NCI-H446 (cell line): ENCODE measurements around the gene FBLIM1.
"Not testable (repeated sequence)": the region's sequence is repeated elsewhere in the genome, so short reads cannot be mapped to it uniquely, and the experiment has no call there.

Experiments
- DNase-seq, 2 experiments: peaks; one replicate each; lab custom pipeline; 2025; lab: John Stamatoyannopoulos, UW

FBLIM1 gene

DNA sequence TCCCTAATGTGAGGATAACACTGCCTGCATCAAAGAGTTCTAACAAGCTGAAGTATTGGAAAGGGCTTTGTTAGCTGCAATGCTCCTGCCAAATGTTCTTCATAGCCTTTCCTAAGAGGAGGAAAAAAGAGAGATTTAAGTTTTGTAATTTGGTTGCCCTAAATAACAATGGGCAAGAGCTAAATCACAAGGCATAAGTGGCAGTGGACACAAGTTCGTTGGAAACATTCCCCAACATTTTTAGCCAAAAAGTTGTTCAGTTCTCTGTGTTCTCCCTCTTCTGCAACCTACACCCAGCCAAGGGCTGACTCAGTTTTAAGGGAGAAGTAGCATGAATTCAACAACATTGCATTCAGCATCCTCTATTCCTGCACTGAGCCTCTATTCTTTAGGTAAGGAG lies 51.5 kb downstream of the FBLIM1 start:
- DNase-seq: no peak

DNA sequence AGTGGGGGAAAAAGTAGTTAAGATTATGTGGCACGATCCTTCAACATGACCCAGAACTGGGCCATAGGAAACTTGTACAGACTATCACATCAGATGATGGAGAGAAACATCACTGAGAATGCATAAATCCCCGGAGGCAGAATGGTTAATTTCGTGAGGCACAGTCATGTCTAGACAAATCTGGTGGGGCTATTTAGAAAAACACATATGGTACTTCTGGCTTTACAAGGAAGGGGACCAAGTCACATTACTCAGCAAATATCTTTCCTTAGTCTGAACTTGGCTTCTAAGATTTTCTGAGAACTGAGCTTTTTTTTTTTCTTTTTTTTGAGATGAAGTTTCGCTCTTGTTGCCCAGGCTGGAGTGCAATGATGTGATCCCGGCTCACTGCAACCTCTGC lies 58.1 kb downstream of the FBLIM1 start:
- no peak for DNase-seq

DNA sequence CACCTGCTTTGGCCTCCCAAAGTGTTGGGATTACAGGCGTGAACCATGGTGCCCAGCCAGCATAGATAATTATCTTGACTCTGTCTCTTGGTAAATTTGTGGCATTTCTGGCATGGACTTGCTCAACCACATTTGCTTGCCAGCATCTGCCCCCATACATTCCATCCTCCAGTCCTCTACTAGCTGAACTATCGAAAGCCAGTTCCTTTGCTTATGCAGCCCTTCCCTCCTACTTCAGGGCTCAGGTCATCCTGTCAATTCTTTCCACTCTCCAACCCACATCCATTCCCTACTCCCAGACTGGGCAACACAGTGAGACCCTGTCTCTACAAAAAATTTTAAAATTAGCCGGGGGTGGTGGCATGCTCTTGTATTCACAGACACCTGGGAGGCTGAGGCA lies 61.9 kb downstream of the FBLIM1 start:
- DNase-seq: no peak

DNA sequence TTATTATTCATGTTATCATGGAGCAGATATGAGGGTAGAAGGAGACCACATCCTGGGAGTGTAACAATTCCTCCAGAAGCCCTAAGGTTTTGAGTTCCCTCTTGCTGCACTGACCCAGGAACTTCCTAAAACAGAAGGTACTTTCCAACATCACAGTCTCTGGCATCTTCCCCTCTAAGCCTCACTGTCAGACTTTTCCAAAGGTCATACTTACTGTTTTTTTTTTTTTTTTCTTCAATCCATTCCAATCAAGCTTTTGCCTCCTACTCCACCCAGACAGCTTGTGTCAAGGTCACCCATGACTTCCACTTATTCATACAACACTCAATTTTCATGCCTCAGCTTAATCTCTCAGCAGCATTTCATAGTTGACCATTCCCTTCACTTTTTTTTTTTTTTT lies 67.2 kb downstream of the FBLIM1 start:
- no peak for DNase-seq

DNA sequence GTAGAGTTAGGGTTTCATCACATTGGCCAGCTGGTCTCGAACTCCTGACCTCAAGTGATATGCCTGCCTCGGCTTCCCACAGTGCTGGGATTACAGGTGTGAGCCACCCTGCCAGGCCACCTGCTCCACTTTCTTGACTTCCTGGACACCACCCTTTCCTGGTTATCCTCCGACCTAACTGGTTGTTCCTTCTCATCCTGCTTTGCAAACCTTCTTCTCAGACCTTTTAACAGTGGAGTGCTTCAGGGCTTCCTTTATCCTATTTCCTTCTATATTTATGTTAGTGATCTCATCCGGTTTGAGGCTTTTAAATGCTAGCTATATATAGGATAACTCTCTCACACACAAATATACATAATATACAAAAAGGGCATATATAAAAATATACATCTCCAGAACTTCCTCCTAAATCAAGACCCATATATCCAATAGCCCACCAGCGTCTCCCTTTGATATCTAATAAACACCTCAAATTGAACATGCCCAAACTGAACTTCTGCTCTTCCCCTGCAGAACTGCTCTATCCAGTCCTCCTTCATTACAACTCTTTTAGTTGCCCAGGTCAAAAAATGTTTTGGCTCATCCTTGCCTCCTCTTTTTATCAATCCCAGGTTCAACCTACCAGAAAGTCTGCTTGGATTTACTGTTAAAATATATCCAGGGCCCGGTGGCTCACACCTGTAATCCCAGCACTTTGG lies 68.4 kb downstream of the FBLIM1 start:
- no peak for DNase-seq

DNA sequence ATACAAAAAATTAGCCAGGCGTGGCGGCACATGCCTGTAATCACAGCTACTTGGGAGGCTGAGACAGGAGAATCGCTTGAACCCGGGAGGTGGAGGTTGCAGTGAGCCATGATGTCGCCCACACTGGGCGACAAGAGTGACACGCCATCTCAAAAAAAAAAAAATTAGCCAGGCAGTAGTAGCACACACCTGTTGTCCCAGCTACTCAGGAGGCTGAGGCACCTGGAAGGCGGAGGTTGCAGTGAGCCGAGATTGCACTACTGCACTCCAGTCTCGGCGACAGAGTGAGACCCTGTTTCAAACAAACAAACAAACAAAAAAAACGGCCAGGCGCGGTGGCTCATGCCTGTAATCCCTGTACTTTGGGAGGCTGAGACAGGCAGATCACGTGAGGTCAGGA lies 69.0 kb downstream of the FBLIM1 start:
- not testable (repeated sequence) for DNase-seq

DNA sequence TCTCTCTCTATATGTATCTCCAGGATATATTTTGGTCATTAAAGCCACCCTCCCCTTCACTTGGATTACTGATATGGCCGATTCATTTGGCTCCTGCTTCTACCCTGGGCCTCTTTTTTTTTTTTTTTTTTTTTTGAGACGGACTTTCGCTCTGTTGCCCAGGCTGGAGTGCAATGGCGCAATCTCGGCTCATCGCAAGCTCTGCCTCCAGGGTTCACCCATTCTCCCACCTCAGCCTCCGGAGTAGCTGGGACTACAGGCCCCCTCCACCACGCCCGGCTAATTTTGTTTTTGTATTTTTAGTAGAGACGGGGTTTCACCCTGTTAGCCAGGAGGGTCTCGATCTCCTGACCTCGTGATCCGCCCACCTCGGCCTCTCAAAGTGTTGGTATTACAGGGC lies 70.3 kb downstream of the FBLIM1 start:
- DNase-seq: not testable (repeated sequence)

DNA sequence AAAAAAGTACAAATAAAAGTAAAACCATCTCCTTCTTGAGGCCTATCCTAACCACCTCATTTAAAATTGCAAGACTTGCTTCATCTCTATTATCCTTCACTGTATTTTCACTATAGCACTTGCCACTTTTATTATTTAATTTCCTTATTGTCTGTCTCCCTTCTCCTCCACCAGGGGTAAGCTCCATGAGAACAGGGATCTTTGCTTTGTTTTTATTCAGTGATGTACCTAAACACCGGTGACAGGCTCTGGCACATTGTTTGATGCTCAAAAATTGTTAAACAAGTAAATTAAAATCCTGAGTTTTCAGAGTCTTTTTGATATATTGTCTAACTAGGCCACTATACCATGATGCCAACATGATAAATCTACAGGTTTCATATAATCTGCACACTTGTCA lies 71.7 kb downstream of the FBLIM1 start:
- no peak for DNase-seq

DNA sequence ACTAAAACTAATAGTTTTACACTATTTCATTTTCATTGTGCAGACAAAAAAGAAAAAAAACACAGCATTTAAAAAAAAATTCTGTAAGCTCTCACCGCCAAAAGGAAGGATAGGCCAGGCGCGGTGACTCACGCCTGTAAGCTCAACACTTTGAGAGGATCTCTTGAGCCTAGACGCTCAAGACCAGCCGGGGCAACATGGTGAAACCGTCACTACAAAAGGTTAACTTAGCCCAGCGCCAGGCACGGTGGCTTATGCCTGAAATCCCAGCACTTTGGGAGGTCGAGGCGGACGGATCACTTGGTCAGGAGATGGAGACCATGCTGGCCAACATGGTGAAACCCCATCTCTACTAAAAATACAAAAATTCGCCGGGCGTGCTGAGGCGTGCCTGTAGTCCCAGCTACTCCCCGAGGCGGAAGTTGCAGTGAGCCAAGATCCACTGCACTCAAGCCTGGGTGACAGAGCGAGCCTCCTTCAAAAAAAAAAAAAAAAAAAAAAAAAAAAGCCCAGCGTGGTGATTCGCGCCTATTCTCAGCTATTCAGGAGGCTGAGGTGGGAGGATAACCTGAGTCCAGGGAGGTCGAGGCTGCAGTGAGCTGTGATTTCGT lies 74.6 kb downstream of the FBLIM1 start:
- DNase-seq: no peak

DNA sequence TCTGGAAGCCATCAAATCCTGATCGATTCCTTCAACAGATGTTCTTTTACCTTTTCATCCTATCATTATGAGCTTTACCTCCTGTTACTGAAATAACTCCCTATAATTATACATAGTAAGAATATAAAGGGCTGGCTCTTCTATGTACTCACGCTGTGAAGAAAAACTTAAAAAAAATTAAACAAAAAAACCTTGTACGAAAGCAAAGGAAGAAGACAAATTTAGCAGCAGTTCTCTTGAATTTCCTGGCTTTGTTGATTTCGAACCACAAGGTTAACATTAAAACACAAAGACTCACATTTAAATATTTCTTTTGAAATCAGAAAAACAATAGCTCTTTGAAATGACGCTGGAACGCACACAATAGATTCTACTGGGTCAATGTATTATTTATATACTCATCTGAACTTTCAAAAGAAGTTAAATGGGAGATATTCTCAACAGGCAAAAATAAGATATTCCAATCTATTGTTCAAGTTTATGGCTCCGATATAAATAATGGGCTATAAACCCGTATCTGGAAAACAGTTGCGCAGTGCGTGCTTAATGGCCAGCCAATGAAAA lies 75.3 kb downstream of the FBLIM1 start:
- DNase-seq: no peak

DNA sequence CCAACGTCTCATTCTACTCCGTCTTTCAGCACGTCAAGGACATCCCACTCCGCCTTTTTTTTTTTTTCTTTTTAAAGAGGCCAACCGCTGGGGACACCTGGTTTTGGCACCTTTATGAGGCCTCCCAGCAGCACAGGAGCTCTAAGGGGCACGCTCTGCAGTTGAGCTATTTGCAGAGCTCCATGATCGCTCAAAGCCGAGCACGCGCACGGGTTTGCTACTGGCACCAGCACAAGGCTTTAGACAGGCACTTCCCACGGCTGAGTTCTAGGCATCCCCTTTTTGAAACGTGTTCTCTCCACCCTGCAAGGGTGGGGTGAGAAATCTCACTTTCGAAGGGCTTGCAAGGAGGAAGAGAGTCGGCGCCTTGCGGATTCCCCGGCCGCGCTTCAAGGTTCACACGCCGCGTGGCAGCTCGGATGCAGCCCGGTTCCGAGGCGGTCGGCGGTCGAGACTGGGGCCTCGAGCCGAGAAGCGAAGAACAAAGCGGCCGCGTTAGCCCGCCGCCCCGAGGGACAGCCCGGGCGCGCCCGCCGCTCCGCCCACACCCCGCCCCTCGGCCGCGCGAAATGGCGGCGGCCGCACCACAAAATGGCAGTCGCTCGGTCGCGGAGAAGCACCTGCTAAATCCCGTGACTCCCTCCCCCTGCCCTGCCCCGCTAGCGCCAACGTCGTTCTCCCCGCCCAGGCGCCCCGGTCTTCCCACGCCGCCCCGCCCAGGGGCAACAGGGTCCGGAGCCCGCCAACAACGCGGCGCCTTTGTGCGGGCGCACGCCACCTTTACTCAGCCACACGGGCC lies 76.0 kb downstream of the FBLIM1 start:
- DNase-seq: peak; percentile 92 to 97

DNA sequence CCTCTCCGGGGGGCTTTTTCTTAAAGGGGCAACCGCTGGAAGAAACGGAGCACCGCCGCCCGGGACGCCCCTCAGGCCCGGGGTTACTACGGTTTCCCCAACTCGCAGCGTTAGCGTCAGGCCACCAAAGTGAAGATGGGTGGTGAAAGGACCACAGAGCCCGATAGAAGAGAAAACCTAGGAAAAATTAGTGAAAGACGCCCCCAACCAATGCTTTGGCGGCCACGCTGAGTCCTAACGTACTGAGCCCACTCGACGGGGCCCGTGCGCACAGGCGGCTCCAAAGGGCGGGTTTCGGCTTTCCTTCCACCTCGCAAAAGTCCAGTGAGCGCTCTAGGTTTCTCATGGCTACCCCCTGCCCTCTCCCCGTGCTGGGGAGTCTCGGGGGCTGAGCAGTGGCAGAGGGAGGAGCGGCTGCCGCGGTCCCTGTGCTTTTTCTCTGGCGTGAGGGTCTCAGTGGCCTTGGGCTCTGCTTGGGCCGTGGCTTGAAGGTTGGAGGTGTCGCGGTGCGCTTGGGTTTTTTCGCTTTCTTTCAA lies 76.7 kb downstream of the FBLIM1 start:
- peak in 1 of 2 experiments; percentile 65 for DNase-seq

DNA sequence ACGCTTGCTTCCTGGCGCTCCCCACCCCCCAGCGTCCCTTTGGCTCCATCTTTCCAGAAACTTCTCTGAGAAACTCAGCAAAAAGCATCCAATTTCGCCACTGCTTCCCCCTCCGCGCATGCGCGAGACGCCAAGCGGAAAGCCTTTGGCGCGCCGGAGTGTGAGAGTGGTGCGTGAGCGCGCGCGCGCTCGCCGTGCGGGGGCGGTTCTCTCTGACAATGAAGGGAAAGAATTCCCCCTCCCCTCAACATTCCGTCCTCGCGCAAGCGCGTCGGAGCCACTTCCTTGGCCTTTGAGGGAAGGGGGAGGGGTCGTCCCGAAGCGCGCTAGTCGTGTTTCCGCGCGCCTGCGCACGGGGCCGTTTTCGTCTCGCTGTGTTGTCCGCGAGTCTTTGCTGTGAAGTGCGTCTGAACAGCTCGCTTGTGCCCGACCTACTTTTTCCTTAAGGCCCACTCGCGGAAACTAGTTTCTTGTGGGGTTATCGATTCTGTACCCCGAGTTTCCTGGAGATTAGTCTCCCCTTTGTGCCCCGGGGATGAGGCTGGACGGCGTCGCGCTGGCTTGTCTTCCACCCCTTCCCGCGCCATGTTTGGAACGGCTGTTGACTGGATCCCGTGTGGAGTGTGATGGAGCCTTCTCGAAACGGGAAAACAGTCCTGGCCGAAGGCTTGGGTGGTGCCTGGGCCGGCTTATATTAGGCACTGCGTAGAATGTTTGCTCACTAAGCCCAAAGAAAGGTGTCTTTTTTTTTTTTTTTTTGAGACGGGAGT lies 77.3 kb downstream of the FBLIM1 start:
- peak; percentile 99 to 100 for DNase-seq
